GM18502 (cell line): ENCODE measurements around the gene PHC1.
A peak's percentile ranks its signal among the peaks of the same experiment; 100 is the strongest.
"Not testable (repeated sequence)": the region's sequence is repeated elsewhere in the genome, so short reads cannot be mapped to it uniquely, and the experiment has no call there.

Experiments
- ATAC-seq: cut with Tn5 transposase; IDR thresholded peaks from one replicate; pipeline ENCODE4 v1.9.1; 2021; ENCODE audit warnings: mild to moderate bottlenecking; ENCODE audit not compliant: unreplicated experiment, poor library complexity

Gene PHC1

GRCh38 chr12:8914033-8914715 lies at the start of gene PHC1:
TSS of gene PHC1 (plus strand) at chr12:8914509. CDS start at chr12:8917678, 3,169 bp downstream.
- ATAC-seq: peak; percentile 70

- no peak for ATAC-seq
Observed at GRCh38 chr12:8866429-8866828, 47.9 kb upstream of the PHC1 start.

- no peak for ATAC-seq
Observed at GRCh38 chr12:8867009-8867408, 47.3 kb upstream of the PHC1 start.

- no peak for ATAC-seq
Observed at GRCh38 chr12:8867786-8868185, 46.5 kb upstream of the PHC1 start.

GRCh38 chr12:8870586-8870985 lies 43.7 kb upstream of the PHC1 start:
- no peak for ATAC-seq

GRCh38 chr12:8871068-8871467 lies 43.2 kb upstream of the PHC1 start:
- ATAC-seq: no peak

- ATAC-seq: no peak
Observed at GRCh38 chr12:8876887-8877286, 37.4 kb upstream of the PHC1 start.

- ATAC-seq: no peak
Observed at GRCh38 chr12:8886502-8887284, 27.6 kb upstream of the PHC1 start.

GRCh38 chr12:8887285-8887715 lies 27.0 kb upstream of the PHC1 start:
- ATAC-seq: no peak

- ATAC-seq: no peak
Observed at GRCh38 chr12:8890313-8891085, 23.8 kb upstream of the PHC1 start.

- ATAC-seq: no peak
Observed at GRCh38 chr12:8891976-8892375, 22.3 kb upstream of the PHC1 start.

- ATAC-seq: no peak
Observed at GRCh38 chr12:8894378-8894777, 19.9 kb upstream of the PHC1 start.

GRCh38 chr12:8894986-8895385 lies 19.3 kb upstream of the PHC1 start:
- ATAC-seq: no peak

- ATAC-seq: no peak
Observed at GRCh38 chr12:8897081-8897480, 17.2 kb upstream of the PHC1 start.

- no peak for ATAC-seq
Observed at GRCh38 chr12:8899830-8900229, 14.5 kb upstream of the PHC1 start.

GRCh38 chr12:8902703-8903102 lies 11.6 kb upstream of the PHC1 start:
- not testable (repeated sequence) for ATAC-seq

GRCh38 chr12:8903646-8904045 lies 10.7 kb upstream of the PHC1 start:
- ATAC-seq: no peak

- no peak for ATAC-seq
Observed at GRCh38 chr12:8904665-8905064, 9.6 kb upstream of the PHC1 start.

- no peak for ATAC-seq
Observed at GRCh38 chr12:8905546-8905945, 8.8 kb upstream of the PHC1 start.

- ATAC-seq: no peak
Observed at GRCh38 chr12:8906266-8907180, 7.8 kb upstream of the PHC1 start.
